GM21447 (cell line): ENCODE data around the gene PTGFRN.
"Not testable (repeated sequence)": the region's sequence is repeated elsewhere in the genome, so short reads cannot be mapped to it uniquely, and the experiment has no call there.

Source experiments
- ATAC-seq: cut with Tn5 transposase; IDR thresholded peaks from one replicate; pipeline ENCODE4 v1.9.1; 2021; ENCODE audit not compliant: unreplicated experiment

PTGFRN gene

GRCh38 chr1:116966791-116967190, 57.1 kb downstream of the PTGFRN start:
- no peak for ATAC-seq

DNA sequence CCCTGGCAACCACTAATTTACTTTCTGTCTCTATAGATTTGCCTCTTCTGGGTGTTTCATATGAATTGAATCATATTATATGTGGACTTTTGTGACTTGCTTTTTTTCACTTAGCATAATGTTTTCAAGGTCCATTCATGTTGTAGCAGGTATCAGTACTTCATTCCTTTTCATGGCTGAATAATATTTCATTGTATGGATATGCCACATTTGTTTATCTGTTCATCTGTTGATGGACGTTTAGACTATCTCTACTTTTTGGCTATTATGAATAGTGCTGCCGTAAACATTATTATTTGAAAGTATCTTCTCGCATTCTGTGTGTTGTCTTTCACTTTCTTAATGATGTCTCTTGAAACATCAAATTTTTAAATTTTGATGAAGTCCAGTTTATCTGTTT, 59.0 kb downstream of the PTGFRN start:
- no peak for ATAC-seq

- no peak for ATAC-seq
Observed at GRCh38 chr1:116971258-116971860, 61.6 kb downstream of the PTGFRN start.

DNA sequence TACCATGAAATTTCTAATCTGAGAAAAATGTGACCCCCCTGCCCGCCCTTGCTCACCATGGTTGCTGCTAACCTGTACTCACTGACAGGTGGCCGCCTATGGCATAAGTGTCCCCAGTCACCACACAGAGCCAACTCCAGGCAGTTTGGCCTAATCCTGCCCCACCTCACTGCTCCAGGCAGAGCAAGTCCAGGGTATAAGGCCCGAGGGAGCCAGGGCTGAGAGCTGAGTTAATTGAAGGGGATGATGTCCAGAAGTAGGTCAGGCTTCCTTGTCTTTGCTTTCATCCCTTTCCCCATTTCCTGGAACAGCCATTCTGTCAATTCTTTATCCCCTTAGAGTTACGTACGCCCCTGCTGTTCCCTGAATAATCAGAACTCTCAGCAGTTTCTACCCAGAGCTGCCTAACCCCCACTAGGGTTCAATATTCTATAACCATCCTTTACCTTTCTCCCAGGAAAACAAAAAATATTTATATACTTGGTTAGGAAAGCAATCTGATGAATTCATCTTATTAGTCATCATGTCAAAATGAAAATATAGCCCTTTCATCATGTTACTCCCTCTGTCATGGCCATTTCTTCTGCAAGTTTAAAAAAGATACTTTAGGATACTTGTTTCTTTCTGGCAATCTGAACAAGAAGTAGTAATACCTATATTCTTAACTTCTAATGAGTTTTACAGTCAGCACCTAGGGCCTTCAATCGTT, 62.4 kb downstream of the PTGFRN start:
- ATAC-seq, result no peak

DNA sequence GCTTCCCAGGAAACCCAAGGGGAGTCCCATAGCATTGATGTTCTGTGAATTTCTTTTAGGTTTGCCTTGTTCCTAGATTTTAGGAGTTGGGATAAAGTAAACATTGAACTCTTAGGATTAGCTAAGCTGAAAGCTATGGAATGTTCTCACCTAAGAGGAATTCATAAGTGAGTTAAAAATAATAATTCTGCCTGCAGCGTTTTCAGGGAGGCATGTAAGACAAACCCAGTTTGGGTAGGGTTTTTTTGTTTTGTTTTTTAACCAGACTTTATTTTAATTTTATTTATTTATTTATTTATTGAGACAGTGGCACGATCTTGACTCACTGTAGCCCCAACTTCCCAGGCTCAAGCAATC, 62.9 kb downstream of the PTGFRN start:
- no peak for ATAC-seq

DNA sequence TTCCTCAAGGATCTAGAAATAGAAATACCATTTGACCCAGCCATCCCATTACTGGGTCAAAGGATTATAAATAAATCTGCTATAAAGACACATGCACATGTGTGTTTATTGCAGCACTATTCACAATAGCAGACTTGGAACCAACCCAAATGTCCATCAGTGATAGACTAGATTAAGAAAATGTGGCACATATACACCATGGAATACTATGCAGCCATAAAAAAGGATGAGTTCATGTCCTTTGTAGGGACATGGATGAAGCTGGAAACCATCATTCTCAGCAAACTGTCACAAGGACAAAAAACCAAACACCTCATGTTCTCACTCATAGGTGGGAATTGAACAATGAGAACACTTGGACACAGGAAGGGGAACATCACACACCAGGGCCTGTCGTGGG, 70.6 kb downstream of the PTGFRN start:
- ATAC-seq, result not testable (repeated sequence)

GRCh38 chr1:116981521-116982037, 71.9 kb downstream of the PTGFRN start:
- no peak for ATAC-seq

- ATAC-seq, result no peak
Observed at GRCh38 chr1:116982319-116983004, 72.7 kb downstream of the PTGFRN start.

- ATAC-seq, result no peak
Observed at GRCh38 chr1:116983112-116983511, 73.4 kb downstream of the PTGFRN start.

GRCh38 chr1:116983678-116984077, 74.0 kb downstream of the PTGFRN start:
- no peak for ATAC-seq

- ATAC-seq, result no peak
Observed at GRCh38 chr1:116984406-116985160, 74.9 kb downstream of the PTGFRN start.

GRCh38 chr1:116986421-116987255, 76.9 kb downstream of the PTGFRN start:
- ATAC-seq, result no peak

DNA sequence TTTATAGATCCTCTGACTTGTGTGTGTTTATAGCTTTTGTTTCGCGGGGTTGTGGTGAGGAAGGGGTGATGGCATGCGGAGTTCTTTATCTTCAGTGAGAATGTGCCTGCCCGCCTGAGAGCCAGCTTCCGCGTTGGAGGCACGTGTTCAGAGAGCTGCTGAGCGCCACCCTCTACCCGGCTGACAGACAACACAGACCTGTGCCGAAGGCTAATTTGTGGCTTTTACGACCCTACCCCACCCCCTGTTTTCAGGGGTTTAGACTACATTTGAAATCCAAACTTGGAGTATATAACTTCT, 77.5 kb downstream of the PTGFRN start:
- ATAC-seq, result no peak

DNA sequence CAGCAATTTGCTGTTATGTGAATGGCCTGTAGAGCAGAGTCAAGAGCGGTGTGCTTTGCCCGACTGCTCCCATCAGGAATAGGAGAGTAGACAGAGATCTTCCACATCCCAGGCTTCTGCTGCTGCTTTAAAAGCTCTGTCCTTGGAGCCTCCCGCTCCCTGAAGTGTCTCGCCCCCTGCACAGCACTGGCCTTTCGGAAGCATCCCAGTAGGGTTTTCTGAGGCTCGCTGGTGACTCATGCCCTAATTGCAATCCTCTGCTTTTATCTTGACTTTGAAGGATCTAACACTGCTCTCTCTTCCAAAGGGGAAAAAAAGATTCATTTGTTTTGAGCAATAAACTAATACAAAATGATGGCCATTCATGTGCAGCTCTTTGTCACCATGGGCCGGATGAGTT, 78.5 kb downstream of the PTGFRN start:
- ATAC-seq, result no peak

DNA sequence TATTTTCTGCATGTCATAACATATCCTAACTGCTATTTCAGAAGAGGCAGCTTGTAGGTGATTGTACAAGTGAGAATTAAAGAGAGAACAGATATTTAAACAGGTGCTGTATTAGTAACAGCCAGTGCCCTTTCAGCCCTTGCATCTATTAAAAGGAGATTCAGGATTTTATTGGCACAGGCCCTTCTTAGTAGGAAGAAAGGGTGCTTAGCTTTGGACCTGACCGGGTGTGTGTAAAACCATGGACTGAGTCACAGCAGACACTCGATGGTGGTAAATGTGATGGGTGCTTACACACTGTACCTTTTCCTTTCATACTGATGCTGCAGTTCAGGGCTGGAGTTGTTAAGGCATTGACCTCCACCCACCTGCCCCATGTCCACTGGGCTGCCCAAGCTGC, 79.2 kb downstream of the PTGFRN start:
- ATAC-seq, result no peak

- no peak for ATAC-seq
Observed at GRCh38 chr1:116989835-116990234, 80.1 kb downstream of the PTGFRN start.

GRCh38 chr1:116990612-116991151, 81.0 kb downstream of the PTGFRN start:
- no peak for ATAC-seq

DNA sequence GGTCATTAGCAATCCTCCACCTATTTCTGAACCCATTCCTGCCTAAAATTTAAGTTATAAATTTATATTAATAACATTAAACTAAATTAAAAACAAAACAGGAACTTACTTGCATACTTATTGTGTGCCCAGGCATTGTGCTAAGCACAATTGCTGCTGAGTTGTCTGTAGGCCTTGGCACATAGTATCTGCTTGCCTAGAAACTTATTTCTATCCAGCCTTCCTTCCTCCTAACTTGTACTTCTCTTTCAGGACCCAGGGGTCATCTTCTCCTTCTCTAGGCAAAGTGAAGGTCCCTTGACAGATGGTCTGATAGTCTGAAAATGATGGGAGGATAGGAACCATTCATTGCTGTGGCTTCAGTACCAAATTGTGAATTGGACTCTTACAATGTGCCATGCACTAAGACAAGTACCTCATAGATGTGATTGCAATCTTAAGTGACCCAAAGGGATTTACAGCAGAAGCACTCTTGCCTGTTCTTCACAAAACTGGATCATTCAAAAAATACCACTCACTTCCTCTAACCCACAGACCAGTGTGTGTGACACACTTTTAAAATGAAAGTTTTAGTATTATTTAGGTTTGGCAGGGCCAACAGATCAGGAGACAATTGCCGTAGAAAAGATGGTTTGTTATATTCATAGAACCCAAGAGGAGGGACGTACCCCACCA, 81.6 kb downstream of the PTGFRN start:
- no peak for ATAC-seq

- ATAC-seq, result no peak
Observed at GRCh38 chr1:116991918-116992317, 82.2 kb downstream of the PTGFRN start.

GRCh38 chr1:116993286-116993685, 83.6 kb downstream of the PTGFRN start:
- no peak for ATAC-seq
